Glutamatergic neuron (in vitro differentiated cells): ENCODE results near the gene CCDC200. TPM values are rescaled to one million over a fixed set of nuclear protein-coding genes. Genes with fewer than 3 reads are reported as not detected.
"Not testable (repeated sequence)": the region's sequence is repeated elsewhere in the genome, so short reads cannot be mapped to it uniquely, and the experiment has no call there.

Experiments used
- DNase-seq: peaks from one replicate; pipeline ENCODE4 v3.0.0; 2022
- H3K27ac Mint-ChIP-seq: one replicate; pipeline ENCODE4 v1.8.0; 2020; ENCODE audit warnings: mild to moderate bottlenecking, mixed read lengths, inconsistent platforms; ENCODE audit not compliant: unreplicated experiment
- H3K27me3 Mint-ChIP-seq: one replicate; pipeline ENCODE4 v1.8.0; 2020; ENCODE audit warnings: mild to moderate bottlenecking, moderate library complexity, mixed read lengths, inconsistent platforms; ENCODE audit not compliant: unreplicated experiment
- H3K36me3 Mint-ChIP-seq: one replicate; pipeline ENCODE4 v1.8.0; 2020; ENCODE audit warnings: mild to moderate bottlenecking, mixed read lengths, inconsistent platforms; ENCODE audit not compliant: unreplicated experiment
- H3K4me1 Mint-ChIP-seq: one replicate; pipeline ENCODE4 v1.8.0; 2020; ENCODE audit warnings: mild to moderate bottlenecking, low read depth, mixed read lengths, inconsistent platforms; ENCODE audit not compliant: unreplicated experiment
- H3K4me3 Mint-ChIP-seq: one replicate; pipeline ENCODE4 v1.8.0; 2020; ENCODE audit warnings: mild to moderate bottlenecking, mixed read lengths, inconsistent platforms; ENCODE audit not compliant: unreplicated experiment
- H3K9me3 Mint-ChIP-seq: one replicate; pipeline ENCODE4 v1.8.0; 2020; ENCODE audit warnings: mild to moderate bottlenecking, moderate library complexity, mixed read lengths, inconsistent platforms; ENCODE audit not compliant: unreplicated experiment
- total RNA-seq: library from RNA; stranded (reverse); fragmentation: NEBNext Ultra II Directional; extraction: Animal tissue kit (Norgen Biotek cat#: 25700); gene quantifications from one replicate; pipeline ENCODE4 v1.2.1, GENCODE V29; 2021; ENCODE audit not compliant: unreplicated experiment
- TF ChIP-seq, protein P1 (sequence below): fragments of 200-600 bp; sonication (generic); IDR thresholded peaks from one replicate; pipeline ENCODE4 v1.5.0; 2021; ENCODE audit not compliant: partially characterized antibody, unreplicated experiment

Gene CCDC200
- total RNA-seq, 1 donor from 2014 or later, result not detected

DNA sequence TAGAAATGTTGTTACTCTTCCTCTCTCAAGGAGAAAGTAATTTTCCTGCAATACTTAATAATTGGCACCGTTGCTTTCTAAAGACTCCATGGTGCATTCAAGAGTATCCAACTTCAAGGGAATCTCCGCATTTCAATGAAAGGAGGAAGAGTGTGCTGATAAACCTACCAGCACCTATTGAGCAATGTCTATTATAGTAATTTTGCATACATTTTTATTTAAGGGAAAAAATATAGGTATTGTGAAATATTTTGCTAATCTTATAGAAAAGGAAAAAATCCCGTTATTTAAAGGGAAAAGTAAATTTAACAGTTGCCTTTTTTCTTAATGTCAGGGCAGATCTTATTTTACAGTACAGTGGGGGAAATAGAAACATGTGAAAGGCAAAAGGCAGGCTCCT, 17.8 kb downstream of the CCDC200 start:
- no peaks in the 10 kb centered on the region for H3K27me3 Mint-ChIP-seq
- DNase-seq, result no peak
- TF ChIP-seq, protein P1, sequence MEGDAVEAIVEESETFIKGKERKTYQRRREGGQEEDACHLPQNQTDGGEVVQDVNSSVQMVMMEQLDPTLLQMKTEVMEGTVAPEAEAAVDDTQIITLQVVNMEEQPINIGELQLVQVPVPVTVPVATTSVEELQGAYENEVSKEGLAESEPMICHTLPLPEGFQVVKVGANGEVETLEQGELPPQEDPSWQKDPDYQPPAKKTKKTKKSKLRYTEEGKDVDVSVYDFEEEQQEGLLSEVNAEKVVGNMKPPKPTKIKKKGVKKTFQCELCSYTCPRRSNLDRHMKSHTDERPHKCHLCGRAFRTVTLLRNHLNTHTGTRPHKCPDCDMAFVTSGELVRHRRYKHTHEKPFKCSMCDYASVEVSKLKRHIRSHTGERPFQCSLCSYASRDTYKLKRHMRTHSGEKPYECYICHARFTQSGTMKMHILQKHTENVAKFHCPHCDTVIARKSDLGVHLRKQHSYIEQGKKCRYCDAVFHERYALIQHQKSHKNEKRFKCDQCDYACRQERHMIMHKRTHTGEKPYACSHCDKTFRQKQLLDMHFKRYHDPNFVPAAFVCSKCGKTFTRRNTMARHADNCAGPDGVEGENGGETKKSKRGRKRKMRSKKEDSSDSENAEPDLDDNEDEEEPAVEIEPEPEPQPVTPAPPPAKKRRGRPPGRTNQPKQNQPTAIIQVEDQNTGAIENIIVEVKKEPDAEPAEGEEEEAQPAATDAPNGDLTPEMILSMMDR, result no peak
- H3K9me3 Mint-ChIP-seq, result peaks cover 3% of the 10 kb centered on the region
- H3K4me1 Mint-ChIP-seq, result peaks cover 13% of the 10 kb centered on the region
- H3K36me3 Mint-ChIP-seq, result no peaks in the 10 kb centered on the region
- H3K4me3 Mint-ChIP-seq, result no peak overlapping the region
- H3K27ac Mint-ChIP-seq, result no peak overlapping the region

DNA sequence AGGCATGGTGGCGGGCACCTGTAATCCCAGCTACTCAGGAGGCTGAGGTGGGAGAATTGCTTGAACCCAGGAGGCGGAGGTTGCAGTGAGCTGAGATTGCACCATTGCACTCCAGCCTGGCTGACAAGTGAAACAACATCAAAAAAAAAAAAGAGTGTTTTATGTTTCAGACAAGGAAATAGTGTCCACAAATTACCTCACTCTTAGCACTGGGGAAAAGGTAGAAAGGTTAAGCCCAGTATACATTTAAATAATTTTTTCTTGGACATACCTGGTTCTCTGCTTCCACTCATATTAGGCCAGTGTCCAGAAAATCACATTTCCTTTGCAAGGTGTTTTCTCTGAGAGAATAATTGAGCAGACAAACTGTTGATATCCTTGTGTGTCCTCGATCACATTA, 25.4 kb downstream of the CCDC200 start:
- H3K27me3 Mint-ChIP-seq, H3K4me1 Mint-ChIP-seq, H3K9me3 Mint-ChIP-seq, H3K27ac Mint-ChIP-seq, H3K4me3 Mint-ChIP-seq, DNase-seq, H3K36me3 Mint-ChIP-seq: not testable (repeated sequence)

DNA sequence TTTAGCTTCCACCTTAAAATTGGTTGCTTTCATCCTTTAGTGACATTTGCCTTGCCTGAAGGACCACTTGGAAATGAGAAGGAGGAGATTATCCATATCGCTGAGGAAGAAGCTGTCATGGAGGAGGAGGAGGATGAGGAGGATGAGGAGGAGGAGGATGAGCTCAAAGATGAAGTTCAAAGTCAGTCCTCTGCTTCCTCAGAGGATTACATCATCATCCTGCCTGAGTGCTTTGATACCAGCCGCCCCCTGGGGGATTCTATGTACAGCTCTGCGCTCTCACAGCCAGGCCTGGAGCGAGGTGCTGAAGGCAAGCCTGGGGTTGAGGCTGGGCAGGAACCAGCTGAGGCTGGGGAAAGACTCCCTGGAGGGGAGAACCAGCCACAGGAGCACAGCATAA, 28.3 kb downstream of the CCDC200 start:
- DNase-seq, result peak; percentile 63
- TF ChIP-seq, protein P1, result no peak
- Mint-ChIP-seq H3K27ac (no peak overlapping the region), H3K36me3 (no peaks in the 10 kb centered on the region), H3K4me3 (peak overlapping the region; percentile 32), H3K4me1 (peaks cover 4% of the 10 kb centered on the region), H3K27me3 (no peaks in the 10 kb centered on the region), H3K9me3 (no peaks in the 10 kb centered on the region)

DNA sequence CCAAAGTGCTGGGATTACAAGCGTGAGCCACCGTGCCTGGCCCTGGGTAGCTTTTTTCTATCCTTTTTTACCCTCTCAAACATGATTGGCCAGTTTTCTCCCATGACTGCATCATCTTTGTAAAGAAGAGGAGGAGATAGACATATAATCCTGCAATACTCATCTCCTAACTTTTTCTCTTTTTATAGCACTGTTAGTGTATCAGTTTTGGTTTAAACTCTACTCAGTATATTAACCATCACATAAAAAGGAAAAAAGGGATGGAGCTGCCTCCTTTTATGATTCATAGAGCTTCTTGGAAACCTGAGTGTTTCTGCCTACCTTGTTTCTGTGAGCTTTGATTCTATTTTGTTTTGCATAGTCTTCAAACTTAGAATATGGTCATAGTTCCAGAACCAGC, 28.8 kb downstream of the CCDC200 start:
- no peak for DNase-seq
- no peak overlapping the region for H3K4me3 Mint-ChIP-seq
- H3K9me3 Mint-ChIP-seq, result no peaks in the 10 kb centered on the region
- H3K36me3 Mint-ChIP-seq, result no peaks in the 10 kb centered on the region
- H3K27me3 Mint-ChIP-seq, result no peaks in the 10 kb centered on the region
- no peak overlapping the region for H3K27ac Mint-ChIP-seq
- H3K4me1 Mint-ChIP-seq, result peaks cover 4% of the 10 kb centered on the region
- TF ChIP-seq, protein P1, result no peak

DNA sequence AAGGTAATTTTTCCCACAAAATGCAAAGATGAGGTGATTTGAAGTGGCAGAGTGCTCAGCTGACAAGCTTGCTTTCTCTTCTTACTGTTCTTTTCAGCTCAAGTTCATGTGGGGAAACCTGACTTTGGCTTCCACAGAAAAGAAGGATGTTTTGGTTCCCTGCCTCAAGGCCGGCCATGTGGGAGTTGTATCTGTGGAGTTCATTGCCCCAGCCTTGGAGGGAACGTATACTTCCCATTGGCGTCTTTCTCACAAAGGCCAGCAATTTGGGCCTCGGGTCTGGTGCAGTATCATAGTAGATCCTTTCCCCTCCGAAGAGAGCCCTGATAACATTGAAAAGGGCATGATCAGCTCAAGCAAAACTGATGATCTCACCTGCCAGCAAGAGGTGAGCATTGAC, 35.2 kb downstream of the CCDC200 start:
- DNase-seq, result no peak

DNA sequence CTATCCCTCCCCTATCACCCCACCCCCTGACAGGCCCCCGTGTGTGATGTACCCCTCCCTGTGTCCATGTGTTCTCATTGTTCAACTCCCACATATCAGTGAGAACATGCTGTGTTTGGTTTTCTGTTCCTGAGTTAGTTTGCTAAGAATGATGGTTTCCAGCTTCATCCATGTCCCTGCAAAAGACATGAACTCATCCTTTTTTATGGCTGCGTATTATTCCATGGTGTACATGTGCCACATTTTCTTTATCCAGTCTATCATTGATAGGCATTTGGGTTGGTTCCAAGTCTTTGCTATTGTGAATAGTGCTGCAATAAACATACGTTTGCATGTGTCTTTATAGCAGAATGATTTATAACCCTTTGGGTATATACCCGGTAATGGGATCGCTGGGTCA, 41.8 kb downstream of the CCDC200 start:
- not testable (repeated sequence) for H3K9me3 Mint-ChIP-seq, H3K4me1 Mint-ChIP-seq, H3K4me3 Mint-ChIP-seq, DNase-seq, H3K27ac Mint-ChIP-seq, H3K27me3 Mint-ChIP-seq, H3K36me3 Mint-ChIP-seq

More for the DNA sequence above, 35.2 kb downstream of the CCDC200 start:
- Mint-ChIP-seq H3K36me3 (no peaks in the 10 kb centered on the region), H3K4me1 (no peaks in the 10 kb centered on the region), H3K27me3 (peaks cover 4% of the 10 kb centered on the region), H3K4me3 (no peak overlapping the region), H3K27ac (no peak overlapping the region), H3K9me3 (no peaks in the 10 kb centered on the region)
- TF ChIP-seq, protein P1, result no peak
